Uterus (tissue), 4 donors: Measurements from ENCODE around the gene ANKRD12. TPM values are rescaled to one million over a fixed set of nuclear protein-coding genes. Genes with fewer than 3 reads are reported as not detected.

Experiments used
- DNase-seq, 2 donors: peaks; one replicate each; pipeline ENCODE4 v3.0.0-alpha.2; 2019 to 2020
- H3K27ac ChIP-seq, 2 donors: fragments of 200-600 bp; sonication (generic); 1 replicate in 1 of 2; 2 replicates in 1 of 2; pipeline ENCODE4 v1.5.1; 2016 to 2018
- H3K27me3 ChIP-seq, 2 donors: fragments of 200-600 bp; sonication (generic); one replicate each; pipeline ENCODE4 v1.5.1; 2018 to 2019; ENCODE audit warnings: control low read depth in 1 of 2
- H3K36me3 ChIP-seq, 2 donors: fragments of 200-600 bp; sonication (generic); one replicate each; pipeline ENCODE4 v1.5.1; 2019; ENCODE audit warnings: control low read depth in 1 of 2
- H3K4me1 ChIP-seq, 2 donors: fragments of 200-600 bp; sonication (generic); one replicate each; pipeline ENCODE4 v1.5.1; 2018 to 2019; ENCODE audit warnings: control low read depth in 1 of 2
- H3K4me3 ChIP-seq, 2 donors: fragments of 200-600 bp; sonication (generic); 1 replicate in 1 of 2; 2 replicates in 1 of 2; pipeline ENCODE4 v1.5.1; 2018 to 2019; ENCODE audit warnings: mild to moderate bottlenecking in 1 of 2
- H3K9me3 ChIP-seq, 2 donors: fragments of 200-600 bp; sonication (generic); one replicate each; pipeline ENCODE4 v1.5.1; 2019; ENCODE audit warnings: control low read depth in 1 of 2
- CTCF ChIP-seq, 4 experiments: fragments of 200-600 bp in 2 of 4; fragments of 450-650 bp in 2 of 4; sonication (generic) in 2 of 4; IDR thresholded peaks; one replicate each; pipeline ENCODE4 v1.5.1; 2016 to 2019; ENCODE audit warnings: antibody characterized with exemption in 4 of 4, mild to moderate bottlenecking in 2 of 4, moderate library complexity in 1 of 4
- POLR2A ChIP-seq, 2 donors: fragments of 450-650 bp; IDR thresholded peaks; one replicate each; pipeline ENCODE4 v1.6.1; 2016; ENCODE audit warnings: antibody characterized with exemption in 2 of 2, mild to moderate bottlenecking in 1 of 2, moderate library complexity in 1 of 2
- intact Hi-C: fragments of 100-400 bp; cut with DNase I; formaldehyde crosslinking; loops from one replicate; pipeline ENCODE4 v1.15.1; 2023; ENCODE audit warnings: low total_unique reads
- total RNA-seq, 4 donors: library from RNA; depleted of rRNA in 3 of 4; stranded (reverse); fragments of >200 nt in 3 of 4; gene quantifications; one replicate each; pipeline versions ENCODE4 v1.1.0 to v1.2.4, GENCODE V29; 2014 to 2023
- donor health status: DM: yes; HTN: yes; CAD: no.

ANKRD12 gene
- total RNA-seq, 4 donors from 2014 or later = 29.1 to 122 (median 43.6) TPM

- no peaks in the 10 kb centered on the region for H3K36me3 ChIP-seq
- no peaks in the 10 kb centered on the region for H3K4me1 ChIP-seq
- no peak overlapping the region for H3K27ac ChIP-seq
- intact Hi-C loops = no loop called here
- no peak for TF ChIP-seq CTCF (IDR thresholded peaks at IDR 0.05)
- no peak for TF ChIP-seq POLR2A (IDR thresholded peaks at IDR 0.05)
- no peaks in the 10 kb centered on the region for H3K9me3 ChIP-seq
- no peaks in the 10 kb centered on the region for H3K27me3 ChIP-seq
- no peak for DNase-seq
- no peak overlapping the region for H3K4me3 ChIP-seq
These were observed 72.7 kb downstream of the ANKRD12 start for GRCh38 chr18:9209279-9209678.

GRCh38 chr18:9210966-9211365, 74.4 kb downstream of the ANKRD12 start:
- TF ChIP-seq POLR2A (IDR thresholded peaks at IDR 0.05) = no peak
- TF ChIP-seq CTCF (IDR thresholded peaks at IDR 0.05) = no peak
- H3K4me1 ChIP-seq = no peaks in the 10 kb centered on the region
- no peaks in the 10 kb centered on the region for H3K27me3 ChIP-seq
- no peak for DNase-seq
- no peaks in the 10 kb centered on the region for H3K9me3 ChIP-seq
- H3K4me3 ChIP-seq = no peak overlapping the region
- no peak overlapping the region for H3K27ac ChIP-seq
- H3K36me3 ChIP-seq = no peaks in the 10 kb centered on the region
- intact Hi-C loops = no loop called here

GRCh38 chr18:9211955-9212354, 75.4 kb downstream of the ANKRD12 start:
- DNase-seq = no peak
- intact Hi-C loops = no loop called here
- Histone ChIP-seq H3K36me3 (no peaks in the 10 kb centered on the region), H3K4me1 (no peaks in the 10 kb centered on the region), H3K4me3 (no peak overlapping the region), H3K27ac (no peak overlapping the region), H3K9me3 (no peaks in the 10 kb centered on the region), H3K27me3 (no peaks in the 10 kb centered on the region)
- no peak for TF ChIP-seq CTCF (IDR thresholded peaks at IDR 0.05)
- TF ChIP-seq POLR2A (IDR thresholded peaks at IDR 0.05) = no peak

GRCh38 chr18:9215221-9215933, 78.8 kb downstream of the ANKRD12 start:
- H3K27me3 ChIP-seq = no peaks in the 10 kb centered on the region
- no peak overlapping the region for H3K4me3 ChIP-seq
- no peak for TF ChIP-seq CTCF (IDR thresholded peaks at IDR 0.05)
- TF ChIP-seq POLR2A (IDR thresholded peaks at IDR 0.05) = no peak
- no peak for DNase-seq
- intact Hi-C loops = no loop called here
- no peak overlapping the region for H3K27ac ChIP-seq
- H3K4me1 ChIP-seq = no peaks in the 10 kb centered on the region
- no peaks in the 10 kb centered on the region for H3K36me3 ChIP-seq
- H3K9me3 ChIP-seq = no peaks in the 10 kb centered on the region

- DNase-seq = no peak
- intact Hi-C loops = no loop called here
- Histone ChIP-seq H3K36me3 (no peaks in the 10 kb centered on the region), H3K27ac (no peak overlapping the region), H3K9me3 (no peaks in the 10 kb centered on the region), H3K27me3 (no peaks in the 10 kb centered on the region), H3K4me3 (no peak overlapping the region), H3K4me1 (no peaks in the 10 kb centered on the region)
- no peak for TF ChIP-seq POLR2A (IDR thresholded peaks at IDR 0.05)
- TF ChIP-seq CTCF (IDR thresholded peaks at IDR 0.05) = no peak
These were observed 79.9 kb downstream of the ANKRD12 start for GRCh38 chr18:9216459-9216858.
